ENCODE measurements around the gene GSTP1. TPM values are rescaled to one million over a fixed set of nuclear protein-coding genes. Genes with fewer than 3 reads are reported as not detected.
"Not testable (repeated sequence)": the region's sequence is repeated elsewhere in the genome, so short reads cannot be mapped to it uniquely, and the experiment has no call there.

Gene GSTP1
- total RNA-seq, 2 experiments from 2014 or later, result 398 to 403 TPM

DNA sequence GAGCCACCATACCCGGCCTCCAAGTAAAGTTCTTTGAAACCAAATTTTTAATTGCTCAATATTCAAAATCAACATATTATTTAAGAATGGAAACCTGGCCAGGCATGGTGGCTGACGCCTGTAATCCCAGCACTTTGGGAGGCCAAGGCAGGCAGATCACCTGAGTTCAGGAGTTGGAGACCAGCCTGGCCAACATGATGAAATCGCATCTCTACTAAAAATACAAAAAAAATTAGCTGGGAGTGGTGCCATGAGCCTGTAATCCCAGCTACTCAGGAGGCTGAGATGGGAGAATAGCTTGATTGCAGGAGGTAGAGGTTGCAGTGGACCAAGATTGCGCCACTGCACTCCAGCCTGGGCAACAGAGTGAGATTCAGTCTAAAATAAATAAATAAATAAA lies 35.5 kb upstream of the GSTP1 start:
- intact Hi-C loops (cut with micrococcal nuclease); H3K36me3 Mint-ChIP-seq (ENCODE audit: low read depth); H3K4me1 Mint-ChIP-seq (ENCODE audit: low read depth); H3K27ac Mint-ChIP-seq; H3K4me3 Mint-ChIP-seq; DNase-seq; H3K27me3 Mint-ChIP-seq (ENCODE audit: low read depth): not testable (repeated sequence)
- peaks cover 13% of the 10 kb centered on the region for H3K9me3 Mint-ChIP-seq
- CTCF ChIA-PET, result interaction anchor here (0.7 kb wide), 1 partner anchor 26 kb away, joined by 6 read pairs; no protein-coding TSS in a partner anchor

DNA sequence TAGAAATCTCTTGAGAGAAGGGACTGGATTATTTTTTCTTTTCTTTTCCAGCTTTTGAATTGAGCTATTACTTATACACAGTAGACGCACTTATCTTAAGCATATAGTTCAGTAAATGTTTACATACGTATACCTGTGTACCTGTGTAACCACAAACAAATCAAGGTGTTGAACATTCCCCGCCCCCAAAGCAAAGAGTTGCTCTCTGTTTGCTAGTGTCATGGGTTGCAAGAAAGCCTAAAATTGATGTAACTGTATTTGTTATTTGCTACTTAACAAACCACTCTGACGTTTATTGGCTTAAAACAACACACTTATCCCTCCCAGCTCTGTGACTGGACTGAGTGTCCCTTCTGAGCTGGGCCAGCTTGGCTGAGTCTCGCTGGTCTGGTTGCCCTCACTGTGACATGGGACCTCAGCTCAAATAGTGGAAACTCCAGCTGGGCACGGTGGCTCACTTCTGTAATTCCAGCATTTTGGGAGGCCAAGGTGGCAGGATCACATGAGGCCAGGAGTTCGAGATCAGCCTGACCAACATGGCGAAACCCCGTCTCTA lies 35.0 kb upstream of the GSTP1 start:
- CTCF ChIA-PET, result no interaction called here

DNA sequence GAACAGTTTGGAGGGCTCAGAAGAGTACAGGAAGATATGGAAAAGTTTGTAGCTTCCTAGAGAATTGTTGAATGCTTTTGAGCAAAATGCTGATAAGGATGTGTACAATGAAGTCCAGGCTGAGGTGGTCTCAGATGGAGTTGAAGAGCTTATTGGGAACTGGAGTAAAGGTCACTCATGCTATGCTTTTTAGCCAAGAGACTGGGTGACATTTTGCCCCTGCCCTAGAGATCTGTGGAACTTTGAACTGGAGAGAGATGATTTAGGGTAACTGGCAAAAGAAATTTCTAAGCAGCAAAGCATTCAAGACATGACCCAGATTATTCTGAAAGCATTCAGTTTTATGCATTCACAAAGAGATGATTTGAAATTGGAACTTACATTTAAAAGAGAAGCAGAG lies 32.5 kb upstream of the GSTP1 start:
- no peak overlapping the region for H3K4me3 Mint-ChIP-seq
- no peak overlapping the region for H3K27ac Mint-ChIP-seq
- H3K9me3 Mint-ChIP-seq, result peaks cover 13% of the 10 kb centered on the region
- no peaks in the 10 kb centered on the region for H3K27me3 Mint-ChIP-seq (ENCODE audit: low read depth)
- H3K4me1 Mint-ChIP-seq (ENCODE audit: low read depth), result no peaks in the 10 kb centered on the region
- no peak for DNase-seq
- intact Hi-C loops (cut with micrococcal nuclease), result no loop called here
- CTCF ChIA-PET, result no interaction called here
- H3K36me3 Mint-ChIP-seq (ENCODE audit: low read depth), result no peaks in the 10 kb centered on the region

More for the DNA sequence above, 35.0 kb upstream of the GSTP1 start:
- Mint-ChIP-seq H3K4me1 (ENCODE audit: low read depth) (no peaks in the 10 kb centered on the region), H3K9me3 (peaks cover 13% of the 10 kb centered on the region), H3K27ac (no peak overlapping the region), H3K36me3 (ENCODE audit: low read depth) (no peaks in the 10 kb centered on the region), H3K4me3 (no peak overlapping the region), H3K27me3 (ENCODE audit: low read depth) (no peaks in the 10 kb centered on the region)
- intact Hi-C loops (cut with micrococcal nuclease), result no loop called here
- DNase-seq, result no peak

GRCh38 chr11:67551697-67552096 lies 31.9 kb upstream of the GSTP1 start:
- intact Hi-C loops (cut with micrococcal nuclease); H3K27ac Mint-ChIP-seq; H3K4me1 Mint-ChIP-seq (ENCODE audit: low read depth); H3K36me3 Mint-ChIP-seq (ENCODE audit: low read depth); CTCF ChIA-PET; H3K27me3 Mint-ChIP-seq (ENCODE audit: low read depth); H3K4me3 Mint-ChIP-seq; DNase-seq: not testable (repeated sequence)
- peaks cover 13% of the 10 kb centered on the region for H3K9me3 Mint-ChIP-seq

- H3K27me3 Mint-ChIP-seq (ENCODE audit: low read depth), result no peaks in the 10 kb centered on the region
- intact Hi-C loops (cut with micrococcal nuclease), result no loop called here
Observed at GRCh38 chr11:67556244-67556643, 27.4 kb upstream of the GSTP1 start.

DNA sequence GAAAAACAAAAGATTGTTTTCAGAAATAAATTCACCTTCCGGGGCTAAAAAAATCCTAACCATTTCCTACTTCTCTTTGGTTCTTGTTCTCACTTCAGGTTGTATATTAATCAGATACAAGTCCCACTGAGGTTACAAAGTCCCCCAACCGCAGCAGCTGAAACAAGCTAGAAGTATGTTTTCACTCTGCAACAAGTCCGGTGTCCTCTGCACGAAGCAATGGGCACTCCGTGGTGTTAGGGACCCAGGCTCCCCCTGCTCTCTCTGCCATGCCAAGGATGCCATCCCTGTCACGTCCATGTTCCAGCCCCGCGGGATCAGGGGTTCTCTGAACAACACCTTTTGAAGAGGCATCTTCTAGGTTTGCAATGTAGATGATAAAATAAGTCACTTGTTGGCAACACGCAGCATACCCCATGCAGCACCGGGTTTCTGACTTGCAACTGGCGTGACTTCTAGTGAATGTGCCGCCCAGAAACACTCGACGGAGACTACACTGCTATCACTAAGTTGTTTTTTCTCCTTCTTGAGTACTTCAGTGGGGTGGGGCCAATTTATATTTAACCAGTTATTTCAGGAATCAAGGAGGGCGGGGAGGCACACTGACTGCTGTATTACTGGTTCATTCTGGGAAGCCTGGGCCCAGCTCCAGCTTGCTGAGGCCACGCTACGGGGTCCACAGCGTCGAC lies 25.4 kb upstream of the GSTP1 start:
- no peaks in the 10 kb centered on the region for H3K36me3 Mint-ChIP-seq (ENCODE audit: low read depth)
- no peak overlapping the region for H3K27ac Mint-ChIP-seq
- no peaks in the 10 kb centered on the region for H3K9me3 Mint-ChIP-seq

More at GRCh38 chr11:67556244-67556643, 27.4 kb upstream of the GSTP1 start:
- no peaks in the 10 kb centered on the region for H3K4me1 Mint-ChIP-seq (ENCODE audit: low read depth)
- DNase-seq, result no peak
- H3K9me3 Mint-ChIP-seq, result peaks cover 7% of the 10 kb centered on the region
- CTCF ChIA-PET, result no interaction called here
- no peaks in the 10 kb centered on the region for H3K36me3 Mint-ChIP-seq (ENCODE audit: low read depth)
- no peak overlapping the region for H3K27ac Mint-ChIP-seq
- H3K4me3 Mint-ChIP-seq, result no peak overlapping the region

GRCh38 chr11:67561971-67562619 lies 21.5 kb upstream of the GSTP1 start:
- no peaks in the 10 kb centered on the region for H3K36me3 Mint-ChIP-seq (ENCODE audit: low read depth)
- no peak overlapping the region for H3K27ac Mint-ChIP-seq

More for the DNA sequence above, 25.4 kb upstream of the GSTP1 start:
- CTCF ChIA-PET, result interaction anchor here (1.6 kb wide), 1 partner anchor 11 kb away, joined by 3 read pairs; no protein-coding TSS in a partner anchor
- no peak for DNase-seq
- Mint-ChIP-seq H3K27me3 (ENCODE audit: low read depth) (no peaks in the 10 kb centered on the region), H3K4me3 (no peak overlapping the region), H3K4me1 (ENCODE audit: low read depth) (no peaks in the 10 kb centered on the region)
- intact Hi-C loops (cut with micrococcal nuclease), result no loop called here

DNA sequence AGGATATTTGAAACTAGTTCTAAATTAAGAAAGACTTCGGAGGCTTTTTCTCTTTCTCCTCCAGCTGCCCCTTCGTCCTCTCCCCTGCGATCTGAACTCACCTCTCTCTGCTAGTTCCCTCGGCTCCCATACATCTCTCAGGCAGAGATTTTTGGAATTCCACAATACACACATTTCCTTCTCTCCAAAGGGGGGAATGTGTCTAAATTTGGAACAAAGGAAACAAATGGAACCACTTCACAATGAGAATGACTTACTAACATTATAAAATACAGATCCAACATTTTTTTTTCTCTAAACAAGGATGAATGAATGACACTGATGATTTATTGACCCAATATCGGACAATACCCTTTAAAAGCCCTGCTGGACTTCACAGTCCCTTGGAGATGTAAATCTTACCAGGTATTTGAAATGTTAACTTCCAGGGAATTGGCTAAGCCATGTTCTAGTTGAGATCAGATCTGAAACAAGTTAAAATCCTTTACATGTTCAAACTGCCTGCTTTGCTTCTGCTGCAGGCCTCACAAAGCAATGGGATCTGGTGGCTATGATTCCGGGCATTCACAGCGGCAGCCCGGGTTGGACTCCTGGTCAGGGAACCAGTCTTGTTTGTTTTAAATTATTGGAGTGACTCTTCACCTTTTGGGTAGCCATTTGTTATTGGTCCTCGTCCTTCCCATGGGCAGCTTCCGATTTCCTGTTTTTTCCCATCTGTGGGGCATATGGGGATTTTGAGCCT lies 20.5 kb upstream of the GSTP1 start:
- DNase-seq, result no peak
- intact Hi-C loops (cut with micrococcal nuclease), result no loop called here
- Mint-ChIP-seq H3K4me1 (ENCODE audit: low read depth) (no peaks in the 10 kb centered on the region), H3K9me3 (no peaks in the 10 kb centered on the region), H3K27ac (no peak overlapping the region), H3K36me3 (ENCODE audit: low read depth) (no peaks in the 10 kb centered on the region), H3K4me3 (no peak overlapping the region), H3K27me3 (ENCODE audit: low read depth) (no peaks in the 10 kb centered on the region)
- CTCF ChIA-PET, result no interaction called here

More at GRCh38 chr11:67561971-67562619, 21.5 kb upstream of the GSTP1 start:
- Mint-ChIP-seq H3K4me3 (no peak overlapping the region), H3K27me3 (ENCODE audit: low read depth) (no peaks in the 10 kb centered on the region), H3K9me3 (no peaks in the 10 kb centered on the region), H3K4me1 (ENCODE audit: low read depth) (no peaks in the 10 kb centered on the region)
- intact Hi-C loops (cut with micrococcal nuclease), result no loop called here
- CTCF ChIA-PET, result interaction anchor here (0.6 kb wide), 1 partner anchor 35 kb away, joined by 4 read pairs; no protein-coding TSS in a partner anchor
- DNase-seq, result no peak

DNA sequence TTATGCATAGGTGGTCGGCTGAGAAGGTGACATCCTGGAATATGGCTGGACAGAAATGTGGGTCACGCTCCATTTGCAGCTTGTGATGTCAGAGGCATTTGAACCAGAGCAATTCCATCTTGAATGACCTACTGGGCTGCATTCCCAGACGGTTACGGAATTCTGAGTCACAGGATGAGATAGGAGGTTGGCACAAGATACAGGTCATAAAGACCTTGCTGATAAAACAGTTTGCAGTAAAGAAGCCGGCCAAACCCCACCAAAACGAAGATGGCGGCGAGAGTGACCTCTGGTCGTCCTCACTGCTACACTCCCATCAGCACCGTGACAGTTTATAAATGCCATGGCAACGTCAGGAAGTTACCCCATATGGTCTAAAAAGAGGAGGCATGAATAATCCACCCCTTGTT lies 19.9 kb upstream of the GSTP1 start:
- H3K36me3 Mint-ChIP-seq (ENCODE audit: low read depth); CTCF ChIA-PET; H3K9me3 Mint-ChIP-seq; intact Hi-C loops (cut with micrococcal nuclease); DNase-seq; H3K4me3 Mint-ChIP-seq; H3K4me1 Mint-ChIP-seq (ENCODE audit: low read depth); H3K27me3 Mint-ChIP-seq (ENCODE audit: low read depth); H3K27ac Mint-ChIP-seq: not testable (repeated sequence)

- H3K27ac Mint-ChIP-seq, result no peak overlapping the region
- intact Hi-C loops (cut with micrococcal nuclease), result no loop called here
- H3K9me3 Mint-ChIP-seq, result no peaks in the 10 kb centered on the region
- H3K27me3 Mint-ChIP-seq (ENCODE audit: low read depth), result no peaks in the 10 kb centered on the region
- CTCF ChIA-PET, result no interaction called here
- no peaks in the 10 kb centered on the region for H3K36me3 Mint-ChIP-seq (ENCODE audit: low read depth)
- no peaks in the 10 kb centered on the region for H3K4me1 Mint-ChIP-seq (ENCODE audit: low read depth)
- H3K4me3 Mint-ChIP-seq, result no peak overlapping the region
- DNase-seq, result no peak
Observed at GRCh38 chr11:67564230-67564629, 19.4 kb upstream of the GSTP1 start.

GRCh38 chr11:67571443-67571842 lies 12.2 kb upstream of the GSTP1 start:
- Mint-ChIP-seq H3K27ac (no peak overlapping the region), H3K4me3 (no peak overlapping the region), H3K27me3 (ENCODE audit: low read depth) (peaks cover 8% of the 10 kb centered on the region), H3K4me1 (ENCODE audit: low read depth) (no peaks in the 10 kb centered on the region), H3K36me3 (ENCODE audit: low read depth) (no peaks in the 10 kb centered on the region), H3K9me3 (no peaks in the 10 kb centered on the region)
- intact Hi-C loops (cut with micrococcal nuclease), result no loop called here
- DNase-seq, result no peak
- CTCF ChIA-PET, result interaction anchor here (0.7 to 1.5 kb wide), 2 partner anchors 43 to 88 kb away, joined by 3 to 6 read pairs; no protein-coding TSS in a partner anchor

DNA sequence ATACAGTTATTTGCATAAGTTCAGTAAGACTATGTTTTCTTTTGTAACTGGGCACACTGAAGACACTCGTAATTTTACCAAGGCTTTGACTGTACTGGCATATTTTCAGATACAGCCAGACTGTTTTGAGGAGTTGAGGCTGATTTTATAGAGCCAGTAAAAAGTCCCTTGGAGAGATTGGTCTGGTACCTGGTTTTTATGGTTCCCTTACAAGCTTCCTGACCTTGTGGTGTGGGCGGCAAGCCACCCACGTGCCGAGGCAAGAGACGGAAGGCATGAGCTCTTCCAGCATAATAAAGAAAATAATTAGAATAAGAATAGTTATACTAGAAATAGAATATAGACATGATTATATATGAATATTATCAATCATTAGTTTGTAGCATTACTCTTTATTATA lies 11.3 kb upstream of the GSTP1 start:
- no peaks in the 10 kb centered on the region for H3K9me3 Mint-ChIP-seq
- H3K36me3 Mint-ChIP-seq (ENCODE audit: low read depth), result no peaks in the 10 kb centered on the region
- H3K27me3 Mint-ChIP-seq (ENCODE audit: low read depth), result peaks cover 8% of the 10 kb centered on the region
- no peak overlapping the region for H3K27ac Mint-ChIP-seq
- no peak overlapping the region for H3K4me3 Mint-ChIP-seq
- no peak for DNase-seq
- CTCF ChIA-PET, result interaction anchor here (0.6 to 1.6 kb wide), 6 partner anchors 11 to 87 kb away, joined by 3 to 10 read pairs (median 4); no protein-coding TSS in a partner anchor
- intact Hi-C loops (cut with micrococcal nuclease), result no loop called here
- no peaks in the 10 kb centered on the region for H3K4me1 Mint-ChIP-seq (ENCODE audit: low read depth)
